Midbrain (tissue), 1 donor: ENCODE results near the gene SPACA6.

Experiments used
- DNase-seq: peaks from one replicate; lab custom pipeline; 2025; lab: John Stamatoyannopoulos, UW

The SPACA6 gene

DNA sequence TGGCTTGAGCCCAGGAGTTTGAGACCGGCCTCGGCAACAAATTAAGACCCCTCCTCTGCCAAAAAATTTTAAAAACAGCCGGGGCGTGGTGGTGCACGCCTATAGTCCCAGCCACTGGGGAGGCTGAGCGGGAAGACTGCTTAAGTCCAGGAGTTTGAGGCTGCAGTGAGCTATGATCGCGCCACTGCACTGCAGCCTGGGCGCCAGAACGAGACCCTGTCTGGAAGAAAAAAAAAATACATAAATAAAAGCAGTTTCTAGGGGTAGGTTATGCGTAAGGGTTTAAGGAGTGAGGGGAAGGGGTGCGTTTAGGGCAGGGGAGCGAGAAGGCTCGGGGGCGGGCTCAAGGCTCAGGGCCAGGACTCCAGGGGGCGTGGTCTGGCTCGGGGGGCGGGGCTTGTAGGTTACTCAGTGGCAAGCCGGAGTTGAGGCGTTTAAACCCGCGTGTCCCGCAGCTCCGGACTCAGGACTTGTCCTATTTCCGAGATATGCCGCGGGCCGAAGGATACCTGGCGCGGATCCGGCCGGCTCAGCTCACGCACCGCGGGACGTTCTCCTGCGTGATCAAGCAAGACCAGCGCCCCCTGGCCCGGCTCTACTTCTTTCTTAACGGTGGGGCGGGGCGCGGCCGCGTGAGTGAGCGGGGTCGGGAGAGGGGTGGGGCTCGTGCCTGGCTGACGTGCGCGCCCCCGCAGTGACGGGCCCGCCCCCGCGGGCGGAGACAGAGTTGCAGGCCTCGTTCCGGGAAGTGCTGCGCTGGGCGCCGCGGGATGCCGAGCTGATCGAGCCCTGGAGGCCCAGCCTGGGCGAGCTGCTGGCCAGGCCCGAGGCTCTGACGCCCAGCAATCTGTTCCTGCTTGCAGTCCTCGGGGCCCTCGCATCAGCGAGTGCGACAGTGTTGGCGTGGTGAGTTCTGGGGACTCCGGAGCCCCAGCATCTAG lies 10.7 kb downstream of the SPACA6 start:
- DNase-seq: peak; percentile 91

DNA sequence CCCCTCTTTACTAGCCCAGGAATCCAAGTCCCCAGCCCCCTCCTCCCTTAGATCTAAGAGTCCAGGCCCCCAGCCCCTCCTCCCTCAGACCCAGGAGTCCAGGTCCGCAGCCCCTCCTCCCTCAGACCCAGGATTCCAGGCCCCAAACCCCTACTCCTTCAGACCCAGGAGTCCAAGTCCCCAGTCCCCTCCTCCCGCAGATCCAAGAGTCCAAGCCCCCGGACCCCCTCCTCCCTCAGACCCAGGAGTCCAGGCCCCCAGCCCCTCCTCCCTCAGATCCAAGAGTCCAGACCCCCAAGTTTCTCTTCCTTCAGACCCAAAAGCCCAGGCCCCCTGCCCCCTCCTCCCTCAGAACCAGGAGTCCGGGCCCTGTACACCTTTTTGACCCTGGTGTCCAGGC lies 11.5 kb downstream of the SPACA6 start:
- no peak for DNase-seq

DNA sequence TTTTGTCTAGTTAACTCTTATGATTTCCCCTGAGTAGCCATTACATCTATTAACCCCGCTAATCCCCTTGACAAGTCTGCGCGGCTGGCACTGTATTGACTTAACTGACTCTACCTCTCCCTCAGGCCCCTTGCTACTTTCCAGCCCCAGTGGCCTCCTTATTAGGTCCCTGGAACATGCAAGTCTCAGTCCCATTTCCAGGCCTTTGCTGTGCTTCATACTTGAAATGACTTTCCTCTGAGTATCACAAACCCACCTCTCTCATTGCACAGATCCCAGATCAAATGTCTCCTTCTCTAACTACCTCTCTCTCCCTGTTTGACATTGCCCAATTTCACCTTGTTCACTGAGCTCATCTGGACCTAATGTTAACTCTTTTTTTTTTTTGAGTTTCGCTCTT lies 13.2 kb downstream of the SPACA6 start:
- no peak for DNase-seq

DNA sequence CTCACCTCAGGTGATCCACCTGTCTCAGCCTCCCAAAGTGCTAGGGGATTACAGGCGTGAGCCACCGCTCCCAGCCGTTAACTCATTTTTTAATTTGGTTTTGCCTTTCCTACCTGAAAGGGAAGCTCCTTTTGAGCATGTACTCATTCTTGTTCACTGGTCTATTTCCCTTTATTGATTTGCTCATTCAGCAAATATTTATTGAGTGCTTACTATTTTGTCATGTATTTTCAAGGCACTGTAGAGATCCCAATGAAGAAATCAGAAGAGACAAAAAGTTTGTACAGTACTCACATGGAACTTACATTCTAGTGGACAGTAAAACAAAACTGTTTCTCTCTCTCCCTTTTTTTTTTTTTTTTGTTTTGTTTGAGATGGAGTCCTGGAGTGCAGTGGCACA lies 13.8 kb downstream of the SPACA6 start:
- no peak for DNase-seq

DNA sequence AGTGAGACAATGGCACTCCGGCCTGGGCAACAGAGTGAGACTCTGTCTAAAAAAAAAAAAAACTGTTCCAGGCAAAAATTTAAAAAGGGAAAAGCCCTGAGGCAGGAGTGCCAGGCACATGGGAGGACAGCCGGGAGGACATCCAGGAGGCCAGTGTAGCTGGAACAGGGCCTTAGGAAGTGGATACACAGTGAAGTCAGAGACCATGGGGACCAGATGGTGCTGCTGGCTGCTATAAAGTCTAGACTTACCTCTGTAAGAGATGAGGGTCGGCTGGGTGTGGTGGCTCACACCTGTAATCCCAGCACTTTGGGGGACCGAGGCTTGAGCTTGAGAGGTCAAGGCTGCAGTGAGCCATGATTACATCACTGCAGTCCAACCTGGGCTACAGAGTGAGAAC lies 15.7 kb downstream of the SPACA6 start:
- DNase-seq: no peak

DNA sequence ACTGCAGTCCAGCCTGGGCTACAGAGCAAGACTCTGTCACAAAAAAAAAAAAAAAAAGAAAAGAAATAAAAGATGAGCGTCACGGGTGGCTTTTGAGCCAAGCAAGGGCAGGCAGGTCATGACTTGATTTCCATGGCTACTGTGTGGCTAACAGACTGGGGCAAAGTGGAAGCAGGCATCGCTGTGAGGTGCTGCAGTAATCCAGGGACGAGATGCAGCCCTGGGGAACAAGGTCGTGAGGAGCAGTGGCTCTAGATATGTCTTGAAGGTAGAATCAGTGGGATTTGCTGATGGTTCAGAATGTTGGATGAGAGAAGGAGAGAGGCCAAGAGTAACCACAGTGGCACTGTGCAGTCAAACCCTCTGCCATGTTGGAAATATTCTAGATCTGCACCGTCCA lies 16.4 kb downstream of the SPACA6 start:
- no peak for DNase-seq

DNA sequence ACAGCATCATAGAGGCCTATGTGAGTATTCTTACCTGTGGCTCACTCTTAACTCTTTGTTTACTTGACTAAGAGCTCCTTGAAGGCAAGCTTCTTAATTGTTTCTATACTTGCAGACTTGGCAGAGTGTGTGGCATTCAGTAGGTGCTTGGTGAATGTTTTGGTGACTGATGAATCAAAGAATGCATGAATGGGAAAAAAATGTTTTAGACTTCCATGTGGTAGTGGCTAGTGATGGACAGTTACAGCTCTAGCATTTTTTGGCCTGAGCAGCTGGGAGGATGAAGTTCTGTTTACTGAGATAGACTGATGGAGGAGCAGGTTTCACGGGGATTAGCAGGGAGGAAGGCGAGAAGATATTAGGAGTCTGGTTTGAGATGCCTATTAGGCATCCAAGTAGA lies 17.0 kb downstream of the SPACA6 start:
- no peak for DNase-seq

DNA sequence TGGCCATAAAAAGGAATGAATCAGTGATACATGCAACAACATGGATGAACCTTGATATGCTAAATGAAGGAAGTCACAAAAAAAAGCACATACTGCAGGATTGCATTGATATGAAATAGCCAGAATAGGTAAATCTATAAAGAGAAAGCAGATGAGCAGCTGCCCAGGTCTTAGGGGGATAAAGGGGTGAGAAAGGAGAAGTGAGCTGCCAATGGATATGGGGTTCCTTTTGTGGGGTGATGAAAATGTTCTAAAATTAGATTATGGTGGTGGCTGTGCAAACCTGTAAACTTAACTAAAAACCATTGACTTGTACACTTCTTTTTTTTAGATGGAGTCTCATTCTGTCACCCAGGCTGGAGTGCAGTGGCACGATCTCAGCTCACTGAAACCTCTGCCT lies 18.6 kb downstream of the SPACA6 start:
- no peak for DNase-seq

DNA sequence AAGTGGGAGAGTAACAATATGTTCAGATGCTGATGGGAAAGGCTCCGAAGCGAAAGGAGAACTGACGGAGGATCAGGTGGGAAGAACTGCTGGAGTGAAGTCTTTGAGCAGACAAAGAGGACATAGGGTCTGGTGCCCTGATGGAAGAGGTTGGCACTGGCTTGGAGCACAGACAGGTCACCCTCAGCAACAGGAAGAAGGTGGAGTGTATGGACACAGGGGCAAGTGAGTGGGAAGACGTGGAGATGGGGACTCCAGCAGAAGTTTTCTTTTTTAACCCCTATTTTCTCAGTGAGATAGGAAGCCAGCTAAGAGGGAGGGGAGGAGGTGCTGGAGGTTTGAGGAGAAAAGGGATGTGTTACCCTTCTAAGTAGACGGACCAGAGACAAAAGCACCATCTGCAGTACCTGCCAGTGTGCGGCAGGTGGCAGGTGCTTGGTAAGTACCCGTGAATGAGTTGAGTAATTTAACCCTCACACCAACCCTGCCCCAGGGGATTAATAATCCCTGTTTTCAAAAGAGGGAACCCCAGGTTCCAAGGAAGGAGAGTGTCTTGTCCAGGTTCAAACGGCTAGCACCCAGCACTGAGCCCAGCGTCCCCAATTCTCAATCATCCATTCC lies 19.4 kb downstream of the SPACA6 start:
- no peak for DNase-seq

DNA sequence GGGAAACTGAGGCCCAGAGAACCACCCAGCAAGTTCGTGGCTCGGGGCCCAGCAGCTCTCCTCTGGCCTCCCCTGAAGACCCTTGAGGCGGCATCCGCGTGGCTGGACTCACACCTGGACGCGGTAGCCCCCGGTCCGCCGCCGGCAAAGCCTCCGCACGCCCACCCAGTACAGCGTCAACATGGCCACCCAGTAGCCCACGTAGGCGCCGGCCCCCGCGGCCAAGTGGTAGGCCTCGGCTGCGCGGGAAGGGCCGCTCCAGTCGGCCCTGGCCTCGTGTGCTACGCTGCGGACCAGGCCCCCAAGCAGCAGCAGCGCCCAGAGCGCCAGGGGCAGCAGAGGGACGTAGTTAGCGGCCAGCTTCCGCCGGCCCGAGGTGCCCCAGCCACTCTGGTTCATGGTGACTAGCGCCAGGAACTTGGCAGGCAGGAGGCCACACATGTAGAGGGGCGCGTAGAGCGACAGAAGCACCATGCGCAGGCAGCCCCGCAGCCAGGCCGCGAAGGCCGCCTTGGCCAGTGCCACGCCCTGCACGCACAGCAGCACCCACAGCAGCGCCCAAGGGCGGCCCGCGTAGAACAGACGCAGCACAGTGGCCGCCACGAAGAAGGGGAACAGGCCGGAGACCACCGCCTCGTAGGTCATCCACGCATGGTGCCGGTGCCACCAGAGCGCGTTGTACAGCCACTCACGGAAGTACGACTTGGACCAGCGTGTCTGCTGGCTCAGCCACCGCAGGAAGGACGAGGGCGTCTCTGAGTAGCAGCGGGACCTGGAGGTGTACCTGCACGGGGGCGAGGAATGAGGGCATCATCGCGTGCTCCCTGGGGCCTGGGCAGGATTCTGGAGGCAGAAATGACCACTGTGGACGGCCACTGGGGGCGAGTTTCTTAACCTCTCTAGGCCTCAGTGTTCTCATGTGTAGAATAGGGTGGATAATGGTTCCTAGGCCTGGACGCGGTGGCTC lies 20.5 kb downstream of the SPACA6 start:
- DNase-seq: no peak

DNA sequence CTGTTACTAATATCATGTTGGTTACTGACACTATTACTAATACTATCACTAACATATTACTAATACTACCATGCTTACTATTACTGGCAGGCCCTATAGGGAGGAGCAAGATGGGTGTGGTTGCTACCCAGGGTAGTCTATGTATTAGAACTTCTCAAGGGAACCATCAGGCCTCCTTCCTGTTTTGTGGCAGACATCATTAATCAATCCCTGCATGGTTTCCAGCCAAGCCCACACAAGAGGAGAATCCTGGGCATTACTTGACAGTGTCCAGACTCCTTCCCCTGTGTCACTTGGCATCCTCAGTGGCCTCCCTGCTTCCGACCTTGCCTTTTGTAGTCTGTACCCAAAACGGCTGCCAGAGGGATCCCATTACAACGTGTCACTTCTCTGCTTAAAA lies 21.7 kb downstream of the SPACA6 start:
- DNase-seq: no peak

DNA sequence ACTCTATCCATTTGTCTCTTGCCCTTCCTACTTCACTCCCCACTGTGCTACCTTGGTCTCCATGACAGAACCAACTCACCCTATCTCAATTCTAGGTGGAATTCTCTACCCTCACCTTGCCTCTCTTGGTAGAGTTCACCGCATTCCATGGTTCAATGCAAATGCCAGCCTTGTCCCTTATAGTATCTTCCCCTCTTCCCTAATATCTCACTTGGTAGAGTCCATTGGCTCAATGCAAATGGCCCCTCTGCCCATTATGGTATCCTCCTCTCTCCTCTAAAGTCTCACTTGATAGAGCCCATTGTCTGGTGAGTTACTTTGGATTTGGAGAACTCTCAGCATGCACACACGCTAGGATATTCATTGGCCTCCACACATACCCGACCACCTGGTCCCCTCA lies 22.7 kb downstream of the SPACA6 start:
- no peak for DNase-seq

DNA sequence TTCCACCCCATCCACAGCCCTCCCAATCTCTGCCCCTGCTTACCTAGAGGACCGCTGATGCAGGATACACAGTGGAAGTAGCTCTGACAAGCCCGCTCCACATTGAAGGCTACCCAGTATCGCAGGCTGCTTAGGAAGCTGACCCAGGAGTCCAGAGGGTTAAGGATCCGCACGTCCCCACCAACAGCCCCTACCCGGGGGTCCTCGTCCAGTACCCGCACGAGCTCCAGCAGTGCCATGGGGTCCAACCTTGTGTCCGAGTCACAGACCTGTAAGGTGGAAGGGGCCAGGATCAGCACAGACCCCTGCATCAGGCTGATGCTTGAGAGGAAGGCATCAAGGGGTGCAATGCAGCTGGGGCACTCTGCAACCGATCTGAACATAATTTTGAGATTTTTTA lies 23.8 kb downstream of the SPACA6 start:
- no peak for DNase-seq

DNA sequence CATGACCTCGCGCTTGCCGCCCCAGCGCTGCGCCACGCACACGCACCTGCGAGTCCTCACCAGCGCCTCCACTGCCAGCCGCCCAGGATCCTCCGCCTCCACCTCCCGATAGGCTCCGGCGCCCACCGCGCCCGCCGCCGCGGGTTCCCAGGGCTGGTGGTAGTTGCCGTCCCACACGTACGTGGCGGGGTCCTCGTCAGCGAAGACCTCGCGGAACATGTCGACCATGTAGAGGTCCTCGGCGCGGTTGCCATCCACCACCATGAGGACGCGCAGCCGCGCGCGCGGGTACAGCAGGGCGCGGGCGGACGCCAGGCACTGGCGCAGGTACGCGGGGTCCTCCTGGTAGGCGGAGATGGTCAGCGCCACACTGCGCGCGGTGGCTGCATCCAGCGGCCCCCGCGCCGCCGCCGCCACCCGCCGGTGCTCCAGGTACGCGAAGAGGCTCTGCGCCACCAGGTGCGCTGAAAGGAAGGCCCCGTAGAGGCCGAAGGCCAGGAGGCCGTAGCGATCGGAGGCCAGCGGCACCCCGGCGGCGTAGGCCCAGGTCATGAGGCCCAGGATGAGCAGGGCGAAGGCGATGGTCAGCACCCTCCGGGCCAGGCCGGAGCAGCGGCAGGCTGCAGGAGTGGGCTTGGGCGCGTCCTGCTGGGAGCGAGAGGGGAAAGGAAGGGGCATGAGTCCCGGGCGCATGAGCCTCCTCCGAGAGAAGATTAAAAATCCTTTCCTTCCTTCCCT lies 26.3 kb downstream of the SPACA6 start:
- DNase-seq: no peak

DNA sequence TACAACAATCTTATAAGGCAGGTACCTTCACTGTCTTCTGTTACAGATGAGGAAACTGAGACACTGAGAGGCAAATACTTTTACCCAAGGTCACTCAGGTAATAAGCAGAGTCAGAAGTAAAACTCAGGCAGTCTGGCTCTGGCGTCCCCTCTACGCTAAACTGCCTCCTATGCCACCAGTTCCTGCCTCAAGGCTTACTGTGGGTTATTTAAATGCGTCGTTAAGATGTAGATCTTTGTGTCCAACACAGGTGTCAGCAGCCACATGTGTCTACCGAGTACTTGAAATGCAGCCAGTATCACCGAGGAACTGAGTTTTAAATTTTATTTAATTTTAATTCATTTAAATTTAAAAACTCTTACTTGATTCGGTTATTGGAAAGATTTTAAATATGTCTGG lies 28.8 kb downstream of the SPACA6 start:
- no peak for DNase-seq

DNA sequence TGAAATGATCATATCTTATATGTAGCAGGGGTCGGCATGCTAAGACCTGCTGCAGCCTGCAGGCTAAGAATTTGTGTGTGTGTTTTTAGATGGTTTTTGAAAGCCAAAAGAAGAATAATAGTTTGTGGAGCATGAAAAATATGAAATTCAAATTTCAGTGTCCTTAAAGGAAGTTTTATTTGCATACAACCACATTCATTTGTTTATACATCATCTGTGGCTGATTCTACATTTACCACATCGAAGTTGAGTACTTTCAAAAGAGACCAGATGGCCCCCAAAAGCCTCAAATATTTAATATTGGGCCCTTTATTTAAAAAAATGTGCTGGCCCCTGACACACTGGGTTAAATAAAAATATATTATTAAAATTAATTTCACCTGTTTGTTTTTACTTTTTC lies 29.4 kb downstream of the SPACA6 start:
- no peak for DNase-seq

DNA sequence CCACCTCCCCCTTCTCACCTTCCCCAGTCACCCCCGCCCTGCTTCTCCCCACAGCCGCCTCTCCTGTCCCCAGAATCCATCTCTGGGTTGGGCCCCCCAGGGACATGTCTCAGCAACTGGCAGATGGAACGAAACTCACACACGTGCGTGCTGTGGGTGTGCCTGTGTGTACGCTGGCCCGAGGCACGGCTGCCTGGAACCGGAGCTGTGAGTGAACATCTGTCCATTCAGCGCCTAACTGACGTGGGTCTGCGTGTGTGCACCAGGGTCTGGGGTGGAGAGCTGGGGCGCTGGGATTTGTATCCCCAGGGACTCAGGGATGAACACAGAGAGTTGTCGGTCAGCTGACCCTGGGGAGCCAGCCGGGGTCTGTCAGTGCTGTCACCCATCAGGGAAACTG lies 31.4 kb downstream of the SPACA6 start:
- DNase-seq: no peak

DNA sequence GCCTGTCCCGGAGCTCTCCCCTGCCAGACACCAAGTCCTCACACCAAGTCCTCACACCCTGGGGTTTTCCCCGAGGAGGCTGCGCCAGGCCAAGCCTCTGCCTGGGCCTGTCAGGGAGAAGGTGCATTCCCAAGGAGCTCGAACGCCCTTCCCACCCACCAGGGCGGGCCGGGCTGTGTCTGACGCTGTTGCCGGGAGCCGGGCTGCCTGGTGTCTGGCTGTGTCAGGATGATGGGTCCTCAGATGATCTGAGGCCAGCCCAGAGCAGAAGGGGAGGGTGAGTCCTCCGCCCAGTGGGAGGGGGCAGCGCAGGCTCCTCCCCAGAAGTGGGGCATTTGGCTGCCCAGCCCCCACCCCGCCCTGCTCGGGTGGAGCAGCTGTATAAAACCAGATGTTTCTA lies 32.9 kb downstream of the SPACA6 start:
- DNase-seq: peak; percentile 85

DNA sequence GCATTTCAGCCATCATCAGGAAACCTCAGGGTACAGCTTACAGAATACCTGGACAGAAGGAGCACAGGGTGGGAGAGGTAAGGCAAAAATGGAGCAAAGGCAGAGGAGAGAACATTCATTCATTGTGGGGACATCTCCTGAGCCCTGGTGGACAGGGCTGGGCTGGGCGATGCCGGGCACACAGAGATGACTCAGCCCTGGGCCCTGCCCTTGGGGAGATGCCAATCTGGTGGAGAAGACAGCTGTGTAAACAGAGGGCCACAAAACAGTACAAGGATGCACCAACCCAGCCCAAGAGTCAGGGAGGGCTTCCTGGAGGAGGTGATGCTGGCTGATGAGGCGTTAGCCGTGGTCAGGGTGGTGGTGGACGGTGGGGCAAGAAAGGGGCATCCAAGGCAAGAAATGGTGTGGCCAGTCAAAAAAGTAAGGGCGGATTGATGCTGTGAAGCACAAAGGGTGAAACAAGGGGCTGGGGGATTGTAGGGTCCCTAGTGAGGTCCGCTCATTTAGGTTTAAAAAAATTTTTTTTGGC lies 34.3 kb downstream of the SPACA6 start:
- no peak for DNase-seq

DNA sequence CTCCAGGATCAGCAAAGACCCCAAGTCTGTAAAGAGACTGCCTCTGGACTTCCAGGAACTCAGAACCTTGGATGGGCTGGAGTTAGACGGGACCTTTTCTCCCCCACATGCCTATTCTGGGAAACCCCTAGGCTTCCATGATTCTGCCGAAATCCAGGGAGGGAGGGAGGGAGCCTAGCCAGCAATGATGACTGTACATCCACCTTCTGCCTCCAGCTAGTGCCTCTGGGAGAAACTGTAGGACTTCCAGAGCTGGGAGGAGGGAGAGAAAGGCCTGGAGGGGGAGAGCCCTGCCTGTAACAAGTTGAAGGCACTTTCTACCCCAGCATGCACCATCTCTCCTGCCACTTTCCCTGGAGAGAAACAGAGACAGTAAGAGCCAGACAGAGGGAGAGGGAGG lies 36.7 kb downstream of the SPACA6 start:
- DNase-seq: no peak

DNA sequence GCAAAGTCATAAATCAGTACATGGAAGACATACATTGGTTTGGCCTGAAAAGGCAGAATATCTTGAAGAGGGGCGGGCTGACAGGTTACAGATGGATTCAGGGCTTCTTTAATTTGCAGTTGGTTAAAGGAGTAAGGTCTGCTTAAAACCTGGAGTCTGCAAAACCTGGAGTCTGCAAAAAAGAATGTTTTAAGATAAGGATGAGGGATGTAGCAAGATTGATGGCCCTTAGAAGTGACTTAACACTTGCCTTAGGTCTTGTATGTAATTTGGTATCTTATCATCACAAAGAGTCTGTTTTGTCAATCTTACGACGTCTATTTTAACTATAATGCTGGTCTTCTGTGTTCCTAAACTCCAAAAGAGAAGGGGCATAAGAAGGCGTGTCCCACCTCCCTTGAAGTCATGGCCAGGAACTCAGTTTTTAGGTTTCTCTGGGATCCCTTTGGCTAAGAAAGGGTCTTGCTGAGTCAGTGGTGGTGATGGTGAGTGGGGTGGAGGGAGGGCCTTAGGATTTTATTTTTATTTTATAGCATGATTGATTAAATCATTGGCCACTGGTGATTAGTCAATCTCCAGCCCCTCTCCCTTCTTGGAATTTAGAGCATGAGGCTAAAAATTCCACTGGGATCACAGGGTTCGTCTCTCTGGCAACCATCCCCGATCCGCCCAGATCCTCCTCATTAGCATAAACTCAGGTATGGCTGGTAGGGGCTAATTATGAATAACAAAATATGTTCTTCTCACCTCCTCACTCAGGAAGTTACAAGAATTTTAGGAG lies 40.8 kb downstream of the SPACA6 start:
- no peak for DNase-seq
